Gastroesophageal sphincter (tissue), 3 donors: Measurements from ENCODE around the gene PRUNE2.

Experiments used
- CTCF ChIP-seq, 4 experiments: fragments of 200-600 bp in 2 of 4; fragments of 450-650 bp in 2 of 4; sonication (generic) in 1 of 4; IDR thresholded peaks; one replicate each; pipeline ENCODE4 v1.5.1; 2017 to 2019; ENCODE audit warnings: antibody characterized with exemption in 4 of 4, mild to moderate bottlenecking in 2 of 4, moderate library complexity in 2 of 4
- EP300 ChIP-seq: sonication (generic); formaldehyde crosslinking; IDR thresholded peaks from one replicate; pipeline ENCODE4 v1.6.1; 2017; ENCODE audit warnings: antibody characterized with exemption, mild to moderate bottlenecking
- POLR2A ChIP-seq, 2 donors: fragments of 450-650 bp; IDR thresholded peaks; one replicate each; pipeline ENCODE4 v1.6.1; 2017; ENCODE audit warnings: antibody characterized with exemption in 2 of 2, mild to moderate bottlenecking in 2 of 2, moderate library complexity in 1 of 2

- no peak for TF ChIP-seq CTCF (IDR thresholded peaks at IDR 0.05)
- TF ChIP-seq POLR2A (IDR thresholded peaks at IDR 0.05) = no peak
- no peak for TF ChIP-seq EP300
These were observed 21.8 kb upstream of the PRUNE2 start for GRCh38 chr9:76927540-76928240.
